Measurements from ENCODE around the gene REV1. TPM values are rescaled to one million over a fixed set of nuclear protein-coding genes. Genes with fewer than 3 reads are reported as not detected.

Gene REV1
- total RNA-seq, 1 experiment from 2014 or later = 49.0 TPM

DNA sequence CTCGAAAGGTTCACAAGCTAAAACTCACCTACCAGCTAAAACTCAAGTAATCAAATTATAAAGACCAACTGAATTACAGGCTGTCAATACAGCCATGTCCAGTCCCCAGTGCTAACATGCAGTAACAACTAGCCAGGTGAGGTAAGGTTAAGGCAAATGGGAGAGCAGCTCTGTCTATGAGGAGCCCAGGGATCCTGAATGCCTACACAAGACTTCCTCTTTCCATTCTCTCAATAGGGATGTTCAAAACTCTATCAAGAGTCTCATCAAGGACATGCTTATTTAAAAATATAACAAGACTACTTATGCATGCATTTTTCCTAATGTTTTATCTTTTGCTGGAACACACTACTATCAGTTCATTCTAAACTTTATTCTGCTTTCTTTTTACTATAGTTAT is 20.4 kb downstream of the REV1 start:
- TF ChIP-seq CTCF (IDR thresholded peaks at IDR 0.05; ENCODE audit: unreplicated experiment) = no peak
- no peaks in the 10 kb centered on the region for H3K27me3 Mint-ChIP-seq (ENCODE audit: unreplicated experiment)
- H3K9me3 Mint-ChIP-seq (ENCODE audit: low read depth, unreplicated experiment) = peaks cover 7% of the 10 kb centered on the region
- no peaks in the 10 kb centered on the region for H3K36me3 Mint-ChIP-seq (ENCODE audit: insufficient read depth, unreplicated experiment)
- CTCF ChIA-PET = no interaction called here
- H3K27ac Mint-ChIP-seq (ENCODE audit: unreplicated experiment) = no peak overlapping the region
- intact Hi-C loops (cut with micrococcal nuclease; ENCODE audit: unreplicated experiment) = no loop called here
- no TSS peak for BruUV-seq (replicated peaks)
- DNase-seq = no peak
- no peak overlapping the region for H3K4me3 Mint-ChIP-seq (ENCODE audit: low read depth, unreplicated experiment)
- peaks cover 13% of the 10 kb centered on the region for H3K4me1 Mint-ChIP-seq (ENCODE audit: low read depth, unreplicated experiment)

DNA sequence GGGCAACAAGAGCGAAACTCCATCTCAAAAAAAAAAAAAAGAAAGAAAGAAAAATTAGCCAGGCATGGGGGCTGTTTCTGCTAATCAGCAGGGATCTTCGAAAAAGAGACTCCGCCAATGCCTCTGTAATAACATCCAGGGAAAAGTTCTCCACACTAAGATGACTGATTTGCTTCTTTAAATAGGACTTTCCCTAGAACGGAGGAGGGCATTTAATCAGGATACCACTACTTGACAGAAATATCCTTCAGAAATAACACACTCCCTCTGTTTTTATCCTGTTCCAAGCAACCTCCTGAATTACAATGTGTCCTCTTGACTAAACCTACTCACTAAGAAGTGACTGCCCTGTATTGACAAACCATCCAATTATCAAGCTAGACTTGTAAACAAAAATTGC is 21.7 kb downstream of the REV1 start:
- Mint-ChIP-seq H3K4me3 (ENCODE audit: low read depth, unreplicated experiment) (no peak overlapping the region), H3K9me3 (ENCODE audit: low read depth, unreplicated experiment) (peaks cover 7% of the 10 kb centered on the region), H3K36me3 (ENCODE audit: insufficient read depth, unreplicated experiment) (no peaks in the 10 kb centered on the region)

DNA sequence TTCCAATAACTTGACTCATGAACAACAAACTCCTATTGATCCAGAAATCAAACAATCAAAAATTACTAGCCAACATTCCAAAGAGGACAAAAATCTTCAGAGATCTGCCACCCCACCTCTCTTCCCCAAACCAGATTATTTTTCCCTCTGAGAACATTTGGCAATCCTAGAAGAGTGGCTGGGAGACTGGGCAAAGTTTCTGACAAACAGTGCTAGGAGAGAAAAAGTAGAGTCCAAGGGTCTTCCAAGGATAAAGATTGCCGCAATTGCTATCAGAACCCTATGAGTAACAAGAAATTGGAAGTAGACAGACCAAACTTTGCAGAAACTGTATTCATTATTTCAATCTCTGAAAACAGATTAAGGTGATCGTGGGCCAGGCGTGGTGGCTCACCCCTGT is 22.4 kb downstream of the REV1 start:
- H3K9me3 Mint-ChIP-seq (ENCODE audit: low read depth, unreplicated experiment) = peaks cover 7% of the 10 kb centered on the region
- no peak overlapping the region for H3K27ac Mint-ChIP-seq (ENCODE audit: unreplicated experiment)
- intact Hi-C loops (cut with micrococcal nuclease; ENCODE audit: unreplicated experiment) = no loop called here
- CTCF ChIA-PET = interaction anchor here (0.7 kb wide), 1 partner anchor 115 kb away, joined by 4 read pairs; no protein-coding TSS in a partner anchor
- no TSS peak for BruUV-seq (replicated peaks)
- H3K27me3 Mint-ChIP-seq (ENCODE audit: unreplicated experiment) = no peaks in the 10 kb centered on the region
- DNase-seq = no peak
- H3K4me3 Mint-ChIP-seq (ENCODE audit: low read depth, unreplicated experiment) = no peak overlapping the region
- H3K4me1 Mint-ChIP-seq (ENCODE audit: low read depth, unreplicated experiment) = peaks cover 6% of the 10 kb centered on the region
- no peak for TF ChIP-seq CTCF (IDR thresholded peaks at IDR 0.05; ENCODE audit: unreplicated experiment)
- H3K36me3 Mint-ChIP-seq (ENCODE audit: insufficient read depth, unreplicated experiment) = no peaks in the 10 kb centered on the region

More for the DNA sequence above, 21.7 kb downstream of the REV1 start:
- no peak for DNase-seq
- Mint-ChIP-seq H3K27ac (ENCODE audit: unreplicated experiment) (no peak overlapping the region), H3K4me1 (ENCODE audit: low read depth, unreplicated experiment) (peaks cover 8% of the 10 kb centered on the region), H3K27me3 (ENCODE audit: unreplicated experiment) (no peaks in the 10 kb centered on the region)
- BruUV-seq (replicated peaks) = no TSS peak
- intact Hi-C loops (cut with micrococcal nuclease; ENCODE audit: unreplicated experiment) = no loop called here
- no peak for TF ChIP-seq CTCF (IDR thresholded peaks at IDR 0.05; ENCODE audit: unreplicated experiment)
- CTCF ChIA-PET = interaction anchor here (0.7 kb wide), 1 partner anchor 115 kb away, joined by 4 read pairs; no protein-coding TSS in a partner anchor

DNA sequence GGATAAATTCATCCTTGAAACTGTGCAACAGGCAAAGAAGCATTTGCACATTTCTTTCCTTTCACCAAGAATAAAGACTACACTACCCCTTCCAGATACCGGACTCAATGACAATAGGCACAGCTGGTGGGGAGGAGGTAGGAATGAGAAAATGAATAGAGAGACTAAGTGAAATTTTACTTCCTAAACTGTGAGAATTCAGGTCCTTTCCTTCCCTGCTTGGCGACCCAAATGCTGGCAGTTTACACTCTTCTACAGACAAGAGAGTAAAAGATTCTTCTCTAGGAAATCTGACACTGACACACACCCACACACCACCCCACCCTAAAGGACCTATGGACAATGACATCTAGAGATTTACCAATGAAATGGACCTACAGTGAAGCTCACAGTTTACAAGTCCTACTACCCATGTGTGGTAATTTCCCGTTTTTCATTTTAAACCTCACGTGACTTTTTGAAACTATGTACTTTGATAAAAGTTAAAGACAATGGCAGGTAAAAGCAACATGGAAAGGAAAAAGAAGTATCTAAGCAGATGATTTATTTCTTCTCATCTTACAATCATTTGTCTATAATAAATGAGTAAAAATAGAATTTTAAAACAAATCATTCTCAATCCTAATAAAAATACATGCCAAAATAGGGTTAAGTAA is 27.9 kb downstream of the REV1 start:
- TF ChIP-seq CTCF (IDR thresholded peaks at IDR 0.05; ENCODE audit: unreplicated experiment) = no peak
- CTCF ChIA-PET = no interaction called here
- H3K27ac Mint-ChIP-seq (ENCODE audit: unreplicated experiment) = no peak overlapping the region
- intact Hi-C loops (cut with micrococcal nuclease; ENCODE audit: unreplicated experiment) = no loop called here
- peaks cover 26% of the 10 kb centered on the region for H3K36me3 Mint-ChIP-seq (ENCODE audit: insufficient read depth, unreplicated experiment)
- no peaks in the 10 kb centered on the region for H3K9me3 Mint-ChIP-seq (ENCODE audit: low read depth, unreplicated experiment)
- no TSS peak for BruUV-seq (replicated peaks)
- no peak overlapping the region for H3K4me3 Mint-ChIP-seq (ENCODE audit: low read depth, unreplicated experiment)
- no peaks in the 10 kb centered on the region for H3K27me3 Mint-ChIP-seq (ENCODE audit: unreplicated experiment)
- DNase-seq = no peak
- H3K4me1 Mint-ChIP-seq (ENCODE audit: low read depth, unreplicated experiment) = no peaks in the 10 kb centered on the region

Data from Calu3 (cell line).